GM21825 (cell line): ENCODE measurements around the gene COL23A1.

Source experiments
- ATAC-seq: cut with Tn5 transposase; IDR thresholded peaks from one replicate; pipeline ENCODE4 v1.9.1; 2021; ENCODE audit warnings: mild to moderate bottlenecking, moderate library complexity; ENCODE audit not compliant: unreplicated experiment

Gene COL23A1

GRCh38 chr5:178590141-178590923 is at the start of gene COL23A1:
Gene COL23A1 (minus strand): TSS chr5:178590393.
- ATAC-seq = no peak

- no peak for ATAC-seq
These were observed 47.3 kb upstream of the COL23A1 start for GRCh38 chr5:178637356-178638074.

- no peak for ATAC-seq
These were observed 42.1 kb upstream of the COL23A1 start for GRCh38 chr5:178632285-178632684.

- ATAC-seq = no peak
These were observed 40.8 kb upstream of the COL23A1 start for GRCh38 chr5:178630951-178631350.

- no peak for ATAC-seq
These were observed 40.3 kb upstream of the COL23A1 start for GRCh38 chr5:178630475-178630930.

GRCh38 chr5:178627259-178627598 is 37.0 kb upstream of the COL23A1 start:
- no peak for ATAC-seq

GRCh38 chr5:178626484-178627258 is 36.5 kb upstream of the COL23A1 start, which contains the start of gene CLK4:
Gene CLK4 (minus strand): TSS chr5:178627050. CDS start chr5:178623416, 3,634 bp downstream.
- peak; percentile 77 for ATAC-seq

- ATAC-seq = peak; percentile 8
These were observed 35.7 kb upstream of the COL23A1 start for GRCh38 chr5:178625679-178626483.

- no peak for ATAC-seq
These were observed 34.7 kb upstream of the COL23A1 start for GRCh38 chr5:178624631-178625546.

GRCh38 chr5:178622679-178623247 is 32.6 kb upstream of the COL23A1 start:
- ATAC-seq = no peak

GRCh38 chr5:178619390-178619789 is 29.2 kb upstream of the COL23A1 start:
- no peak for ATAC-seq

- ATAC-seq = no peak
These were observed 22.1 kb upstream of the COL23A1 start for GRCh38 chr5:178612299-178612698.

- no peak for ATAC-seq
These were observed 16.1 kb upstream of the COL23A1 start for GRCh38 chr5:178606269-178606668.

- no peak for ATAC-seq
These were observed 15.6 kb upstream of the COL23A1 start for GRCh38 chr5:178605788-178606187.

GRCh38 chr5:178602752-178603151 is 12.6 kb upstream of the COL23A1 start:
- no peak for ATAC-seq

GRCh38 chr5:178595750-178596149 is 5.6 kb upstream of the COL23A1 start:
- no peak for ATAC-seq

GRCh38 chr5:178595150-178595549 is 5.0 kb upstream of the COL23A1 start:
- ATAC-seq = no peak

- ATAC-seq = no peak
These were observed 781 bp upstream of the COL23A1 start for GRCh38 chr5:178590924-178591423.
